Neural progenitor cell (in vitro differentiated cells): Measurements from ENCODE around the gene BCR. TPM values are rescaled to one million over a fixed set of nuclear protein-coding genes. Genes with fewer than 3 reads are reported as not detected.

Source experiments
- DNase-seq: peaks from one replicate; pipeline ENCODE4 v3.0.0-alpha.2; 2016; ENCODE audit warnings: low spot score
- H2AFZ ChIP-seq: fragments of 200-600 bp; sonication (generic); replicated peaks from 2 replicates; pipeline ENCODE4 v1.6.1; 2016; ENCODE audit warnings: antibody characterized with exemption
- H3F3A ChIP-seq: fragments of 200-600 bp; sonication (generic); 2 replicates; pipeline ENCODE4 v1.6.1; 2016; ENCODE audit warnings: antibody characterized with exemption, low read depth
- H3K27ac ChIP-seq: fragments of 200-600 bp; sonication (generic); 2 replicates; pipeline ENCODE4 v1.5.1; 2016; ENCODE audit warnings: mild to moderate bottlenecking
- H3K27me3 ChIP-seq: fragments of 200-600 bp; sonication (generic); 2 replicates; pipeline ENCODE4 v1.6.1; 2016; ENCODE audit warnings: mild to moderate bottlenecking, moderate library complexity
- H3K36me3 ChIP-seq: fragments of 200-600 bp; sonication (generic); 2 replicates; pipeline ENCODE4 v1.5.1; 2016
- H3K4me1 ChIP-seq: fragments of 200-600 bp; sonication (generic); 2 replicates; pipeline ENCODE4 v1.6.1; 2016; ENCODE audit warnings: mixed run types
- H3K4me2 ChIP-seq: fragments of 200-600 bp; sonication (generic); 2 replicates; pipeline ENCODE4 v1.6.1; 2016
- H3K4me3 ChIP-seq: fragments of 200-600 bp; sonication (generic); 2 replicates; pipeline ENCODE4 v1.5.1; 2016
- H3K79me2 ChIP-seq: fragments of 200-600 bp; sonication (generic); 2 replicates; pipeline ENCODE4 v1.6.1; 2016; ENCODE audit warnings: low read depth
- H3K9ac ChIP-seq: fragments of 200-600 bp; sonication (generic); 2 replicates; pipeline ENCODE4 v1.6.1; 2016
- H3K9me3 ChIP-seq: fragments of 200-600 bp; sonication (generic); 2 replicates; pipeline ENCODE4 v1.5.1; 2016; ENCODE audit warnings: low read depth
- H4K20me1 ChIP-seq: fragments of 200-600 bp; sonication (generic); 2 replicates; pipeline ENCODE4 v1.6.1; 2016; ENCODE audit warnings: low read depth
- H3K27ac Mint-ChIP-seq: 3 replicates; pipeline ENCODE4 v1.8.0; 2021; ENCODE audit warnings: mixed read lengths
- H3K27me3 Mint-ChIP-seq: 2 replicates; pipeline ENCODE4 v1.8.0; 2022; ENCODE audit warnings: low read depth, mild to moderate bottlenecking, inconsistent platforms, moderate library complexity, mixed read lengths; ENCODE audit not compliant: insufficient read depth
- H3K36me3 Mint-ChIP-seq: 3 replicates; pipeline ENCODE4 v1.8.0; 2021; ENCODE audit warnings: mixed read lengths
- H3K4me1 Mint-ChIP-seq: 3 replicates; pipeline ENCODE4 v1.8.0; 2021; ENCODE audit warnings: mixed read lengths
- H3K4me3 Mint-ChIP-seq: 3 replicates; pipeline ENCODE4 v1.8.0; 2021; ENCODE audit warnings: mild to moderate bottlenecking, moderate library complexity, mixed read lengths
- H3K9me3 Mint-ChIP-seq: 3 replicates; pipeline ENCODE4 v1.8.0; 2020; ENCODE audit warnings: mixed read lengths
- CTCF ChIP-seq: fragments of 200-600 bp; sonication (generic); IDR thresholded peaks from 2 replicates; pipeline ENCODE4 v1.5.1; 2017; ENCODE audit warnings: antibody characterized with exemption, mild to moderate bottlenecking
- EZH2 ChIP-seq: fragments of 200-600 bp; sonication (generic); IDR thresholded peaks from 2 replicates; pipeline ENCODE4 v1.6.1; 2017; ENCODE audit warnings: antibody characterized with exemption, mild to moderate bottlenecking, moderate library complexity
- EZH2phosphoT487 ChIP-seq: fragments of 200-600 bp; sonication (generic); IDR thresholded peaks from 2 replicates; pipeline ENCODE4 v1.6.1; 2017; ENCODE audit warnings: antibody characterized with exemption
- total RNA-seq: library from RNA; depleted of rRNA; stranded (reverse); fragments of >200 nt; gene quantifications from 2 replicates; pipeline ENCODE4 v1.2.3, GENCODE V29; 2015; ENCODE audit warnings: low replicate concordance

Gene BCR
- total RNA-seq, 1 donor from 2014 or later, result 35.5 TPM

- Histone ChIP-seq H3K9ac (no peak overlapping the region), H3K4me2 (no peak overlapping the region), H3K4me3 (no peak overlapping the region), H2AFZ (no peak overlapping the region), H3F3A (peaks cover 6% of the 10 kb centered on the region), H3K79me2 (peaks cover 94% of the 10 kb centered on the region), H3K27ac (no peak overlapping the region), H4K20me1 (peaks cover 73% of the 10 kb centered on the region), H3K9me3 (no peaks in the 10 kb centered on the region), H3K4me1 (peaks cover 12% of the 10 kb centered on the region), H3K27me3 (no peaks in the 10 kb centered on the region), H3K36me3 (no peaks in the 10 kb centered on the region)
- Mint-ChIP-seq H3K4me1 (peaks cover 30% of the 10 kb centered on the region), H3K36me3 (peaks cover 26% of the 10 kb centered on the region), H3K27me3 (peaks cover 2% of the 10 kb centered on the region), H3K4me3 (no peak overlapping the region), H3K27ac (no peak overlapping the region), H3K9me3 (no peaks in the 10 kb centered on the region)
- TF ChIP-seq CTCF, result no peak
- TF ChIP-seq EZH2phosphoT487, result no peak
- no peak for TF ChIP-seq EZH2
- no peak for DNase-seq
Observed at GRCh38 chr22:23204125-23204488, 23.8 kb downstream of the BCR start.

GRCh38 chr22:23204541-23205157, 24.3 kb downstream of the BCR start:
- Histone ChIP-seq H3K9me3 (no peaks in the 10 kb centered on the region), H3F3A (peaks cover under 1% of the 10 kb centered on the region), H3K27me3 (no peaks in the 10 kb centered on the region), H4K20me1 (peaks cover 68% of the 10 kb centered on the region), H3K4me1 (peaks cover 6% of the 10 kb centered on the region), H3K27ac (no peak overlapping the region), H3K79me2 (peaks cover 94% of the 10 kb centered on the region), H3K9ac (no peak overlapping the region), H3K4me3 (no peak overlapping the region), H3K4me2 (no peak overlapping the region), H3K36me3 (no peaks in the 10 kb centered on the region), H2AFZ (no peak overlapping the region)
- Mint-ChIP-seq H3K9me3 (no peaks in the 10 kb centered on the region), H3K27ac (no peak overlapping the region), H3K36me3 (peaks cover 24% of the 10 kb centered on the region), H3K4me1 (peaks cover 25% of the 10 kb centered on the region), H3K27me3 (no peaks in the 10 kb centered on the region), H3K4me3 (no peak overlapping the region)
- TF ChIP-seq CTCF (no peak), EZH2phosphoT487 (no peak), EZH2 (no peak)
- DNase-seq, result no peak

- H3K4me2 ChIP-seq, result no peak overlapping the region
- Mint-ChIP-seq H3K27me3 (no peaks in the 10 kb centered on the region), H3K27ac (peak overlapping the region; percentile 37), H3K9me3 (no peaks in the 10 kb centered on the region), H3K4me1 (peaks cover 21% of the 10 kb centered on the region), H3K36me3 (peaks cover 26% of the 10 kb centered on the region), H3K4me3 (no peak overlapping the region)
- DNase-seq, result no peak
- TF ChIP-seq EZH2 (no peak), CTCF (no peak), EZH2phosphoT487 (no peak)
- H3K9me3 ChIP-seq, result no peaks in the 10 kb centered on the region
- no peak overlapping the region for H3K4me3 ChIP-seq
- no peak overlapping the region for H3K9ac ChIP-seq
- H3F3A ChIP-seq, result no peaks in the 10 kb centered on the region
- no peaks in the 10 kb centered on the region for H3K27me3 ChIP-seq
- H4K20me1 ChIP-seq, result peaks cover 67% of the 10 kb centered on the region
- H3K36me3 ChIP-seq, result no peaks in the 10 kb centered on the region
- peaks cover 94% of the 10 kb centered on the region for H3K79me2 ChIP-seq
- peaks cover 5% of the 10 kb centered on the region for H3K4me1 ChIP-seq
- no peak overlapping the region for H2AFZ ChIP-seq
- H3K27ac ChIP-seq, result no peak overlapping the region
Observed at GRCh38 chr22:23205339-23206049, 25.2 kb downstream of the BCR start.
